Nephron (organoid): ENCODE results near the gene CALML6.

Experiments used
- H3K27ac Mint-ChIP-seq, 3 experiments: 2 replicates each; pipeline ENCODE4 v1.8.0; 2020; ENCODE audit warnings: mixed read lengths in 3 of 3, mild to moderate bottlenecking in 2 of 3, moderate library complexity in 1 of 3
- H3K27me3 Mint-ChIP-seq: 2 replicates; pipeline ENCODE4 v1.8.0; 2021; ENCODE audit warnings: low read depth, mild to moderate bottlenecking, moderate library complexity, mixed read lengths
- H3K36me3 Mint-ChIP-seq: 2 replicates; pipeline ENCODE4 v1.8.0; 2020; ENCODE audit warnings: low read depth, mixed read lengths
- H3K4me1 Mint-ChIP-seq: 2 replicates; pipeline ENCODE4 v1.8.0; 2020; ENCODE audit warnings: mixed read lengths
- H3K4me3 Mint-ChIP-seq, 3 experiments: 2 replicates each; pipeline ENCODE4 v1.8.0; 2020; ENCODE audit warnings: mild to moderate bottlenecking in 3 of 3, mixed read lengths in 3 of 3, moderate library complexity in 2 of 3
- H3K9me3 Mint-ChIP-seq: 2 replicates; pipeline ENCODE4 v1.8.0; 2020; ENCODE audit warnings: mixed read lengths
- TF ChIP-seq, protein P1 (sequence below), 3 experiments: fragments of 200-600 bp; sonication (generic); IDR thresholded peaks; one replicate each; pipeline ENCODE4 v1.5.0; 2021; ENCODE audit warnings: antibody characterized with exemption in 3 of 3; ENCODE audit not compliant: unreplicated experiment in 3 of 3

The CALML6 gene

DNA sequence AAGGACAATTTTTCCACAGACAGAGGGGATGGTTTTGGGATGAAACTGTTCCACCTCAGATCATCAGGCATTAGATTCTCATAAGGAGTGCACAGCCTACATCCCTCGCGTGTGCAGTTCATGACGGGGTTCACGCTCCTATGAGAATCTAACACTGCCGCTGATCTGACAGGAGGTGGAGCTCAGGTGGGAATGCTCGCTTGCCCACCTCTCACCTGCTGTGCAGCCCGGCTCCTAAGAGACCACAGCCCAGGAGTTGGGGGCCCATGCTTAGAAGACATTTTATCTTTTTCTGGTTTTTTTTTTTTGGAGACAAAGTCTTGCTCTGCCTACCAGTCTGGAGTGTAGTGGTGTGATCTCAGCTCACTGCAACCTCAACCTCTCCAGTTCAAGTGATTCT lies 40.2 kb upstream of the CALML6 start:
- H3K36me3 Mint-ChIP-seq, result peaks cover 83% of the 10 kb centered on the region
- no peak overlapping the region for H3K27ac Mint-ChIP-seq
- no peaks in the 10 kb centered on the region for H3K27me3 Mint-ChIP-seq
- H3K4me3 Mint-ChIP-seq, result no peak overlapping the region
- peaks cover 35% of the 10 kb centered on the region for H3K4me1 Mint-ChIP-seq
- TF ChIP-seq, protein P1, sequence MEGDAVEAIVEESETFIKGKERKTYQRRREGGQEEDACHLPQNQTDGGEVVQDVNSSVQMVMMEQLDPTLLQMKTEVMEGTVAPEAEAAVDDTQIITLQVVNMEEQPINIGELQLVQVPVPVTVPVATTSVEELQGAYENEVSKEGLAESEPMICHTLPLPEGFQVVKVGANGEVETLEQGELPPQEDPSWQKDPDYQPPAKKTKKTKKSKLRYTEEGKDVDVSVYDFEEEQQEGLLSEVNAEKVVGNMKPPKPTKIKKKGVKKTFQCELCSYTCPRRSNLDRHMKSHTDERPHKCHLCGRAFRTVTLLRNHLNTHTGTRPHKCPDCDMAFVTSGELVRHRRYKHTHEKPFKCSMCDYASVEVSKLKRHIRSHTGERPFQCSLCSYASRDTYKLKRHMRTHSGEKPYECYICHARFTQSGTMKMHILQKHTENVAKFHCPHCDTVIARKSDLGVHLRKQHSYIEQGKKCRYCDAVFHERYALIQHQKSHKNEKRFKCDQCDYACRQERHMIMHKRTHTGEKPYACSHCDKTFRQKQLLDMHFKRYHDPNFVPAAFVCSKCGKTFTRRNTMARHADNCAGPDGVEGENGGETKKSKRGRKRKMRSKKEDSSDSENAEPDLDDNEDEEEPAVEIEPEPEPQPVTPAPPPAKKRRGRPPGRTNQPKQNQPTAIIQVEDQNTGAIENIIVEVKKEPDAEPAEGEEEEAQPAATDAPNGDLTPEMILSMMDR (IDR thresholded peaks at IDR 0.05; ENCODE audit: unreplicated experiment in 3 of 3), result no peak
- H3K9me3 Mint-ChIP-seq, result no peaks in the 10 kb centered on the region

DNA sequence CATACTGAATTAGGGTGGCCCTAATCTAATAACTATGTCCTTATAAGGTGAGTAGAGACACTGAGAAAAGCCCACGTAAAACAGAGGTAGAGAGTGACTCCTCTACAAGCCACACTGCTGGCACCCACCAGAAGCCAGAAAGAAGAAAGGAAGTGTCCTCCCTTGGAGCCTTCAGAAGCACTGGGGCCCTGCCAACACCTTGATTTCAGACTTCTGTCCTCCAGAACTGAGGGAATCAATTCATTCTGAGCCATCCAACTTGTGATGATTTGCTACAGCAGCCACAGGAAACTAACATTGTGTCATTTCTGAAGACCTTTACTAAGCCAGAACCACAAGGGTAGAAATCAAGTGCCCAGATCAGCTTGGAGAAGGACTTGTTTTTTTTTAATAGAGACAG lies 39.1 kb upstream of the CALML6 start:
- Mint-ChIP-seq H3K27me3 (no peaks in the 10 kb centered on the region), H3K4me1 (peaks cover 40% of the 10 kb centered on the region), H3K27ac (no peak overlapping the region), H3K36me3 (peaks cover 78% of the 10 kb centered on the region), H3K4me3 (no peak overlapping the region), H3K9me3 (no peaks in the 10 kb centered on the region)
- TF ChIP-seq, protein P1 (IDR thresholded peaks at IDR 0.05; ENCODE audit: unreplicated experiment in 3 of 3), result no peak

DNA sequence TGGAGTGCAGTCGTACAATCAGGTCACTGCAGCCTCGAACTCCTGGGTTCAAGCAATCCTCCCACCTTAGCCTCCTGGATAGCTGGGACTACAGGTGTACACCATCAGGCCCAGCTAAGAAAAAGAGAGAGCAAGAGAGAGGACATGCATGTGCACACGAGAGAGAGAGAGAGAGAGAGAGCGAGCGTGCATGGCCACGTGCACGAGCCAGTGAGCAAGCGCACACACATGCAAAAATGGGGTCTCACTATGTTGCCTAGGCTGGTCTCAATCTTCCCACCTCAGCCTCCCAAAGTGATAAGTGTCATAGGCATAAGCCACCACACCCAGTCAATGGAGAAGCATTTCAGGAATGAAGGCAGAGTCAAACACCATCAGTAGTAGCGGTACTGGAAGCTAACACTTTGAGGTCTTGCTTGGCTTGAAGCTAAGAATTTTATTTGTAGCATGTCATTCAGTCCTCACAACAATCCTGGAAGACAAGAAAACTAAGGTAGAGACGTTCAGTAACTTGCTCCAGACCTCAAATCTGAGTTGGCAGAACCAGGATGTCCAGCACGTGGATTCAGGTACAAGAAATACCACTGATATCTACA lies 38.6 kb upstream of the CALML6 start:
- no peak overlapping the region for H3K27ac Mint-ChIP-seq
- H3K4me3 Mint-ChIP-seq, result no peak overlapping the region
- H3K27me3 Mint-ChIP-seq, result no peaks in the 10 kb centered on the region
- peaks cover 73% of the 10 kb centered on the region for H3K36me3 Mint-ChIP-seq
- no peaks in the 10 kb centered on the region for H3K9me3 Mint-ChIP-seq
- TF ChIP-seq, protein P1 (IDR thresholded peaks at IDR 0.05; ENCODE audit: unreplicated experiment in 3 of 3), result no peak
- H3K4me1 Mint-ChIP-seq, result peaks cover 45% of the 10 kb centered on the region

DNA sequence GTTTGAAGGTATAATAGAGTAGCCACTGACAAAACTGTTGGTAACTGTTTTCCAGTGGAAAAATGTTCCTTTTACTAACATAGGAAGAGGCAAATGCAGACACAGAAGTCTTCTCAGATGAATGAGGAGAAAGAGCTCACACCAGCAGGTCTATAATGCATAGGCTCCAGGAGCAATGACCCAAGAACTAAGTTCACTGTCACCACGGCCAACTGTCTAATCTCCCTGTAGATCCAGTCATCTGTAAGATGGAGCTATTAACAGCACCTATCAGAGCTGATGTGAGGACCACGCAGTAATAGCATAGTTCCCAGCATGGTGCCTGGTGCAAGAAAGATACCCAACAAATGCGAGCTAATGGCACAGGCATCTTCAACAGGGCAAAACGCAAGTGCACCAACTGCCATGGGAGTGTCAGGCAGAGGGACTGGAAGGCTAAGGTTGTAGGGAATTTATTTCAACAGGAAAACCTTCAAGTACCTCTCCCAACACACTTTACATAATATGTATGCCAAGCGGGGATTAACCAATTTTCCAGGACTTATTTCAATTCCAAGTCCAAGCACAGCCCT lies 37.1 kb upstream of the CALML6 start:
- H3K9me3 Mint-ChIP-seq, result no peaks in the 10 kb centered on the region
- TF ChIP-seq, protein P1 (IDR thresholded peaks at IDR 0.05; ENCODE audit: unreplicated experiment in 3 of 3), result no peak
- H3K27me3 Mint-ChIP-seq, result no peaks in the 10 kb centered on the region
- H3K36me3 Mint-ChIP-seq, result peaks cover 60% of the 10 kb centered on the region
- H3K4me3 Mint-ChIP-seq, result no peak overlapping the region
- peaks cover 49% of the 10 kb centered on the region for H3K4me1 Mint-ChIP-seq
- peak overlapping the region in 2 of 3 experiments; percentile 9 for H3K27ac Mint-ChIP-seq

DNA sequence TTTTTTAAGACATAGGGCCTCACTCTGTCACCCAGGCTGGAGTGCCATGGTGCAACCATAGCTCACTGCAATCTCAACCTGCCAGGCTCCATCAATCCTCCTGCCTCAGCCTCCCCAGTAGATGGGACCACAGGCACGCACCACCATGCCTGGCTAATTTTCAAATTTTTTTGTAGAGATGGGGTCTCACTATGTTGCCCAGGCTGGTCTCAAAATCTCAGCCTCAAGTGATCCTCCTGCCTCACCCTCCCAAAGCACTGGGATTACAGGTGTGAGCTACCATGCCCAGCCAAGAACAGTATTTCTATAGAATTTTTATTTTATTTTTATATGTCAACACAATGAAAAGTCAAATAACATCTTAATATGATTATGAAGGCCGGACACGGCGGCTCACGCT lies 35.1 kb upstream of the CALML6 start:
- Mint-ChIP-seq H3K9me3 (no peaks in the 10 kb centered on the region), H3K4me1 (peaks cover 55% of the 10 kb centered on the region), H3K27ac (no peak overlapping the region), H3K36me3 (peaks cover 45% of the 10 kb centered on the region), H3K27me3 (no peaks in the 10 kb centered on the region), H3K4me3 (no peak overlapping the region)
- TF ChIP-seq, protein P1 (IDR thresholded peaks at IDR 0.05; ENCODE audit: unreplicated experiment in 3 of 3), result no peak
